Ovary (tissue), 3 donors: ENCODE data around the gene MARCOL.

Experiments used
- EP300 ChIP-seq: sonication (generic); formaldehyde crosslinking; IDR thresholded peaks from one replicate; pipeline ENCODE4 v1.6.1; 2017; ENCODE audit warnings: antibody characterized with exemption
- TF ChIP-seq, protein P1 (sequence below), 3 donors: fragments of 450-650 bp in 2 of 3; fragments of 200-600 bp in 1 of 3; IDR thresholded peaks; one replicate each; pipeline versions ENCODE4 v1.5.1 to v1.8.0; 2016 to 2022; ENCODE audit warnings: antibody characterized with exemption in 3 of 3, mild to moderate bottlenecking in 1 of 3
- donor health status: DM: no; HTN: no; CAD: no.

DNA sequence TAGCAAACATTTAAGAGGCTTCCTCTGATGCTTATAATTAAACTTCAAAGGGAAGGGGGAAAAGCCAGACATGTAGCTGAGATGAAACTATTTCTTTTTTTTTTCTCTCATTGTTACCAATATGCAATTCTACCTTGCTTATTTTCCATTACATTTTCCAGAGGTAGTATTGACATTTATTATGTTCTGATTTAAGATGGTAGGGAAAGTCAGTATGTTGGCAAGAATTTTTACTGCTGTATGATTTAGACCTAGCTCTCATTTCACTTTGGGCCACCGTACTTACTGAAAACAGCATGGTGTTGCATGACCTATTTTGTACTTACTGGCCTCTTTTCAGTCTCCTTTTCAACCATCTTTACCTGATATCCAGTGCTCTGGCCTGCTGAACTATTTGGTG is 45.1 kb upstream of the MARCOL start:
- TF ChIP-seq, protein P1, sequence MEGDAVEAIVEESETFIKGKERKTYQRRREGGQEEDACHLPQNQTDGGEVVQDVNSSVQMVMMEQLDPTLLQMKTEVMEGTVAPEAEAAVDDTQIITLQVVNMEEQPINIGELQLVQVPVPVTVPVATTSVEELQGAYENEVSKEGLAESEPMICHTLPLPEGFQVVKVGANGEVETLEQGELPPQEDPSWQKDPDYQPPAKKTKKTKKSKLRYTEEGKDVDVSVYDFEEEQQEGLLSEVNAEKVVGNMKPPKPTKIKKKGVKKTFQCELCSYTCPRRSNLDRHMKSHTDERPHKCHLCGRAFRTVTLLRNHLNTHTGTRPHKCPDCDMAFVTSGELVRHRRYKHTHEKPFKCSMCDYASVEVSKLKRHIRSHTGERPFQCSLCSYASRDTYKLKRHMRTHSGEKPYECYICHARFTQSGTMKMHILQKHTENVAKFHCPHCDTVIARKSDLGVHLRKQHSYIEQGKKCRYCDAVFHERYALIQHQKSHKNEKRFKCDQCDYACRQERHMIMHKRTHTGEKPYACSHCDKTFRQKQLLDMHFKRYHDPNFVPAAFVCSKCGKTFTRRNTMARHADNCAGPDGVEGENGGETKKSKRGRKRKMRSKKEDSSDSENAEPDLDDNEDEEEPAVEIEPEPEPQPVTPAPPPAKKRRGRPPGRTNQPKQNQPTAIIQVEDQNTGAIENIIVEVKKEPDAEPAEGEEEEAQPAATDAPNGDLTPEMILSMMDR (IDR thresholded peaks at IDR 0.05) = no peak
- TF ChIP-seq EP300 = no peak
